SK-N-SH (cell line): Measurements from ENCODE around the gene ACVRL1. TPM values are rescaled to one million over a fixed set of nuclear protein-coding genes. Genes with fewer than 3 reads are reported as not detected.

Experiments
- CTCF ChIA-PET: fragments of 300-600, 350-600 bp; formaldehyde crosslinking; extraction: SDS; loops from one replicate; lab custom pipeline; 2021; lab: Yijun Ruan, JAX
- POLR2A ChIA-PET: fragments of 350-600 bp; sonication (Branson Sonifier 250); formaldehyde crosslinking; extraction: SDS; loops from one replicate; lab custom pipeline; 2020; ENCODE audit warnings: antibody characterized with exemption, inconsistent platforms; lab: Yijun Ruan, JAX
- DNase-seq: peaks from one replicate; pipeline ENCODE4 v3.0.0; 2012
- H2AFZ ChIP-seq: fragments of 200-600 bp; sonication (generic); 2 replicates; pipeline ENCODE4 v1.8.1; 2016; ENCODE audit warnings: antibody characterized with exemption, mild to moderate bottlenecking, low read depth
- H3F3A ChIP-seq: fragments of 200-600 bp; sonication (generic); replicated peaks from 2 replicates; pipeline ENCODE3; 2016; ENCODE audit warnings: antibody characterized with exemption, mild to moderate bottlenecking; ENCODE audit not compliant: insufficient read depth
- H3K27ac ChIP-seq, 2 experiments: fragments of 200-500 bp in 1 of 2; fragments of 200-600 bp in 1 of 2; sonication (Bioruptor generic) in 1 of 2; sonication (generic), shearing (Covaris generic) in 1 of 2; 2 replicates each; pipeline versions ENCODE4 v1.5.1 to v1.6.1; 2014 to 2016; ENCODE audit warnings: low read depth in 2 of 2, inconsistent platforms in 1 of 2, low read length in 1 of 2, mild to moderate bottlenecking in 1 of 2, mixed read lengths in 1 of 2
- H3K27me3 ChIP-seq: fragments of 200-600 bp; sonication (generic), shearing (Covaris generic); 2 replicates; pipeline ENCODE4 v1.6.1; 2016; ENCODE audit warnings: mixed run types; ENCODE audit not compliant: insufficient read depth
- H3K36me3 ChIP-seq, 2 experiments: fragments of 200-500 bp in 1 of 2; fragments of 200-600 bp in 1 of 2; sonication (Bioruptor generic) in 1 of 2; sonication (generic) in 1 of 2; replicated peaks in 1 of 2; 2 replicates each; pipeline versions ENCODE3 to v1.5.1; 2014 to 2016; ENCODE audit warnings: low read length in 1 of 2, mild to moderate bottlenecking in 1 of 2; ENCODE audit not compliant: insufficient read depth in 2 of 2, control insufficient read depth in 1 of 2
- H3K4me1 ChIP-seq, 2 experiments: fragments of 200-500 bp in 1 of 2; fragments of 200-600 bp in 1 of 2; sonication (Bioruptor generic) in 1 of 2; sonication (generic), shearing (Covaris generic) in 1 of 2; 2 replicates each; pipeline versions ENCODE4 v1.5.1 to v1.6.1; 2014 to 2016; ENCODE audit warnings: low read depth in 1 of 2, low read length in 1 of 2, mixed run types in 1 of 2; ENCODE audit not compliant: insufficient read depth in 2 of 2, control insufficient read depth in 1 of 2
- H3K4me2 ChIP-seq: fragments of 200-600 bp; sonication (generic), shearing (Covaris generic); 2 replicates; pipeline ENCODE4 v1.6.1; 2017; ENCODE audit warnings: mixed run types
- H3K4me3 ChIP-seq, 2 experiments: fragments of 200-500 bp in 1 of 2; fragments of 200-600 bp in 1 of 2; sonication (Bioruptor generic) in 1 of 2; sonication (generic), shearing (Covaris generic) in 1 of 2; 2 replicates each; pipeline versions ENCODE4 v1.5.1 to v1.8.1; 2014 to 2016; ENCODE audit warnings: low read depth in 2 of 2, inconsistent platforms in 1 of 2, low read length in 1 of 2, mild to moderate bottlenecking in 1 of 2, mixed read lengths in 1 of 2, moderate library complexity in 1 of 2
- H3K79me2 ChIP-seq: fragments of 200-600 bp; sonication (generic); 2 replicates; pipeline ENCODE4 v1.8.1; 2017; ENCODE audit warnings: mild to moderate bottlenecking; ENCODE audit not compliant: insufficient read depth
- H3K9ac ChIP-seq: fragments of 200-600 bp; sonication (generic); 2 replicates; pipeline ENCODE4 v1.6.1; 2017; ENCODE audit warnings: mixed run types
- H3K9me2 ChIP-seq: fragments of 200-600 bp; sonication (generic); 2 replicates; pipeline ENCODE4 v1.6.1; 2017; ENCODE audit warnings: mixed run types
- H3K9me3 ChIP-seq: fragments of 200-600 bp; sonication (generic); 2 replicates; pipeline ENCODE4 v1.6.1; 2017; ENCODE audit warnings: mixed run types, mild to moderate bottlenecking, moderate library complexity
- H4K20me1 ChIP-seq: fragments of 200-600 bp; sonication (generic); 2 replicates; pipeline ENCODE4 v1.6.1; 2017; ENCODE audit warnings: mild to moderate bottlenecking, mixed run types; ENCODE audit not compliant: insufficient read depth
- CHD2 ChIP-seq: fragments of 150-350 bp; IDR thresholded peaks from 2 replicates; pipeline ENCODE4 v1.6.1; 2018; ENCODE audit warnings: low read length; ENCODE audit not compliant: partially characterized antibody
- EP300 ChIP-seq, 2 experiments: IDR thresholded peaks; 2 replicates each; pipeline versions ENCODE4 v1.4.0 to v1.6.1; 2012; ENCODE audit warnings: borderline replicate concordance in 1 of 2, low read depth in 1 of 2, low read length in 1 of 2
- EZH2phosphoT487 ChIP-seq: fragments of 200-600 bp; sonication (generic); IDR thresholded peaks from 2 replicates; pipeline ENCODE4 v1.6.1; 2017; ENCODE audit warnings: low read depth, mixed run types, mild to moderate bottlenecking, antibody characterized with exemption, moderate library complexity, borderline replicate concordance
- FOXJ3 ChIP-seq: sonication (generic); formaldehyde crosslinking; IDR thresholded peaks from 2 replicates; pipeline ENCODE4 v1.5.1; 2020; ENCODE audit warnings: mild to moderate bottlenecking, missing genetic modification reagents
- GABPA ChIP-seq: IDR thresholded peaks from 2 replicates; pipeline ENCODE4 v1.4.0; 2012; ENCODE audit warnings: low read depth, mild to moderate bottlenecking
- GATA2 ChIP-seq: sonication (generic); formaldehyde crosslinking; IDR thresholded peaks from 2 replicates; pipeline ENCODE4 v1.5.0; 2020; ENCODE audit warnings: mild to moderate bottlenecking, missing genetic modification reagents
- IRF3 ChIP-seq: fragments of 150-350 bp; IDR thresholded peaks from 2 replicates; pipeline ENCODE4 v1.6.1; 2016; ENCODE audit warnings: mild to moderate bottlenecking, low read depth, low read length
- JUND ChIP-seq: IDR thresholded peaks from 2 replicates; pipeline ENCODE4 v1.4.0; 2012
- MAX ChIP-seq: IDR thresholded peaks from 2 replicates; pipeline ENCODE4 v1.4.0; 2012; ENCODE audit warnings: low read depth
- NRF1 ChIP-seq: IDR thresholded peaks from 2 replicates; pipeline ENCODE4 v1.6.1; 2012; ENCODE audit warnings: low read depth, mild to moderate bottlenecking, low read length
- POLR2AphosphoS5 ChIP-seq: IDR thresholded peaks from 2 replicates; pipeline ENCODE4 v1.6.1; 2012; ENCODE audit warnings: low read depth, low read length
- RCOR1 ChIP-seq: fragments of 150-350 bp; IDR thresholded peaks from 2 replicates; pipeline ENCODE4 v1.6.1; 2017; ENCODE audit warnings: antibody characterized with exemption, low read length
- REST ChIP-seq: IDR thresholded peaks from 2 replicates; pipeline ENCODE4 v1.6.1; 2012; ENCODE audit warnings: mild to moderate bottlenecking, low read depth, low read length, moderate library complexity
- RFX5 ChIP-seq: IDR thresholded peaks from 2 replicates; pipeline ENCODE4 v1.6.1; 2012; ENCODE audit warnings: mild to moderate bottlenecking, improper control_type of control experiment, low read length
- SMC3 ChIP-seq: IDR thresholded peaks from 2 replicates; pipeline ENCODE4 v1.6.1; 2012; ENCODE audit warnings: low read depth, low read length, improper control_type of control experiment
- TCF12 ChIP-seq: IDR thresholded peaks from 2 replicates; pipeline ENCODE4 v1.4.0; 2012
- TEAD4 ChIP-seq: IDR thresholded peaks from 2 replicates; pipeline ENCODE4 v1.4.0; 2012; ENCODE audit warnings: mild to moderate bottlenecking, borderline replicate concordance; ENCODE audit not compliant: insufficient read depth
- USF1 ChIP-seq: IDR thresholded peaks from 2 replicates; pipeline ENCODE4 v1.4.0; 2012; ENCODE audit warnings: low read depth, borderline replicate concordance
- USF2 ChIP-seq: fragments of 150-350 bp; IDR thresholded peaks from 2 replicates; pipeline ENCODE4 v1.6.1; 2017; ENCODE audit warnings: antibody characterized with exemption, low read length, low read depth, borderline replicate concordance
- WGBS: methylation state at CpG from one replicate; pipeline ENCODE4 v1.1.6; 2017; ENCODE audit warnings: low lambda C conversion rate; 5-methylcytosine and 5-hydroxymethylcytosine counted together
- polyA plus RNA-seq, 3 experiments: library from polyadenylated mRNA; depleted of rRNA; stranded (reverse); fragments of >200 nt; gene quantifications; 2 replicates each; pipeline ENCODE4 v1.2.3, GENCODE V29; 2012

Gene ACVRL1
- polyA plus RNA-seq, 1 of the 3 experiments (the other 2 are of a cell fraction) = 0.07 TPM

GRCh38 chr12:51941011-51941581 lies 33.8 kb downstream of the ACVRL1 start:
- Histone ChIP-seq H2AFZ (no peak overlapping the region), H4K20me1 (no peaks in the 10 kb centered on the region), H3K27me3 (peaks cover 5% of the 10 kb centered on the region; the same call in 1 of the 2 replicates), H3K36me3 (peaks cover 0 to 4% of the 10 kb centered on the region in 2 experiments), H3K9me2 (no peaks in the 10 kb centered on the region)
- ChIA-PET POLR2A (interaction anchor here (0.7 to 2.2 kb wide), 5 partner anchors 9 to 33 kb away, joined by 3 to 6 read pairs (median 3); no protein-coding TSS in a partner anchor), CTCF (interaction anchor here (0.8 to 1.9 kb wide), 5 partner anchors 25 to 66 kb away, joined by 3 to 7 read pairs (median 4); no protein-coding TSS in a partner anchor)
- 20% methylated on average over 12 of the region's 15 CpGs for WGBS
- TF ChIP-seq USF2 (no peak), CHD2 (peak; percentile 80), NRF1 (peak; percentile 13; the same call in 1 of the 2 replicates), REST (no peak), RCOR1 (peak; percentile 69), FOXJ3 (CRISPR knock-in tag) (peak; percentile 23; the same call in 1 of the 2 replicates), GATA2 (peak; percentile 49; the same call in 1 of the 2 replicates), EP300 (IDR thresholded peaks at IDR 0.05; ENCODE audit: borderline replicate concordance in 1 of 2, low read depth in 1 of 2, low read length in 1 of 2) (peak in 1 of 2 experiments; percentile 49; a peak in 2 of 4 replicates)
- TF ChIP-seq, all 33 proteins: peak for 6
- Histone ChIP-seq H3K4me3 (no peak overlapping the region), H3F3A (no peaks in the 10 kb centered on the region), H3K79me2 (no peaks in the 10 kb centered on the region), H3K4me2 (peak overlapping the region; percentile 27; the same call in 1 of the 2 replicates), H3K27ac (peak overlapping the region in 1 of 2 experiments; percentile 98; a peak in 2 of 4 replicates), H3K9ac (no peak overlapping the region), H3K9me3 (no peaks in the 10 kb centered on the region), H3K4me1 (peaks cover 5 to 44% of the 10 kb centered on the region in 2 experiments; a peak in 3 of 4 replicates)
- peak; percentile 77 for DNase-seq

GRCh38 chr12:51941604-51942003 lies 34.3 kb downstream of the ACVRL1 start:
- no peaks in the 10 kb centered on the region for H4K20me1 ChIP-seq
- ChIA-PET POLR2A (interaction anchor here (0.7 to 2.2 kb wide), 3 partner anchors 9 to 23 kb away, joined by 3 to 6 read pairs (median 3); no protein-coding TSS in a partner anchor), CTCF (interaction anchor here (0.8 to 1.3 kb wide), 3 partner anchors 25 to 66 kb away, joined by 3 to 5 read pairs (median 4); no protein-coding TSS in a partner anchor)
- H3K9me2 ChIP-seq = no peaks in the 10 kb centered on the region
- no peak overlapping the region for H3K9ac ChIP-seq
- no peak overlapping the region for H3K4me3 ChIP-seq
- H3K36me3 ChIP-seq = peaks cover 0 to 4% of the 10 kb centered on the region in 2 experiments
- WGBS = 70% methylated on average over 4 of the region's 4 CpGs
- no peaks in the 10 kb centered on the region for H3F3A ChIP-seq
- no peaks in the 10 kb centered on the region for H3K9me3 ChIP-seq
- no peaks in the 10 kb centered on the region for H3K79me2 ChIP-seq
- H3K27ac ChIP-seq = peak overlapping the region in 1 of 2 experiments; percentile 98; a peak in 2 of 4 replicates
- peaks cover 5 to 44% of the 10 kb centered on the region in 2 experiments; a peak in 3 of 4 replicates for H3K4me1 ChIP-seq
- no peak for DNase-seq
- peaks cover 5% of the 10 kb centered on the region; the same call in 1 of the 2 replicates for H3K27me3 ChIP-seq
- H3K4me2 ChIP-seq = 0 out of 2 replicates have a peak overlapping the region, but pooled peaks have one; percentile 27
- H2AFZ ChIP-seq = no peak overlapping the region
- TF ChIP-seq JUND (no peak), TCF12 (no peak), IRF3 (no peak), RFX5 (no peak), NRF1 (no peak), POLR2AphosphoS5 (no peak), MAX (no peak), USF1 (no peak), TEAD4 (no peak), SMC3 (no peak), EZH2phosphoT487 (no peak), GABPA (no peak)
